PC-9 (cell line): Measurements from ENCODE around the gene MAGEB2.

ENCODE experiments used
- CTCF ChIP-seq: fragments of 200-600 bp; sonication (generic); conservative IDR thresholded peaks from 2 replicates; pipeline ENCODE4 v1.6.1; 2017; ENCODE audit warnings: mixed run types, antibody characterized with exemption, mild to moderate bottlenecking, moderate library complexity
- EZH2 ChIP-seq: fragments of 200-600 bp; sonication (generic); IDR thresholded peaks from 2 replicates; pipeline ENCODE4 v1.8.0; 2017; ENCODE audit warnings: antibody characterized with exemption, low read depth

GRCh38 chrX:30262763-30263162 lies 47.4 kb downstream of the MAGEB2 start:
- TF ChIP-seq CTCF (no peak), EZH2 (no peak)
